Endometrial microvascular endothelial cells (primary cell): ENCODE results near the gene MRPL24. TPM values are rescaled to one million over a fixed set of nuclear protein-coding genes. Genes with fewer than 3 reads are reported as not detected.

ENCODE experiments used
- in situ Hi-C: cut with HindIII; loops from 2 replicates; pipeline ENCODE4 v1.10.0; 2017; ENCODE audit warnings: low sequenced_read_pairs, low pct_unique_long_range_greater_than_20kb; ENCODE audit errors: inconsistent ontology term
- total RNA-seq: library from RNA; depleted of rRNA; stranded (reverse); fragments of >200 nt; gene quantifications from one replicate; pipeline ENCODE4 v1.2.3, GENCODE V29; 2015; ENCODE audit errors: inconsistent ontology term

The MRPL24 gene
- total RNA-seq, 1 donor from 2014 or later = 87.7 TPM

DNA sequence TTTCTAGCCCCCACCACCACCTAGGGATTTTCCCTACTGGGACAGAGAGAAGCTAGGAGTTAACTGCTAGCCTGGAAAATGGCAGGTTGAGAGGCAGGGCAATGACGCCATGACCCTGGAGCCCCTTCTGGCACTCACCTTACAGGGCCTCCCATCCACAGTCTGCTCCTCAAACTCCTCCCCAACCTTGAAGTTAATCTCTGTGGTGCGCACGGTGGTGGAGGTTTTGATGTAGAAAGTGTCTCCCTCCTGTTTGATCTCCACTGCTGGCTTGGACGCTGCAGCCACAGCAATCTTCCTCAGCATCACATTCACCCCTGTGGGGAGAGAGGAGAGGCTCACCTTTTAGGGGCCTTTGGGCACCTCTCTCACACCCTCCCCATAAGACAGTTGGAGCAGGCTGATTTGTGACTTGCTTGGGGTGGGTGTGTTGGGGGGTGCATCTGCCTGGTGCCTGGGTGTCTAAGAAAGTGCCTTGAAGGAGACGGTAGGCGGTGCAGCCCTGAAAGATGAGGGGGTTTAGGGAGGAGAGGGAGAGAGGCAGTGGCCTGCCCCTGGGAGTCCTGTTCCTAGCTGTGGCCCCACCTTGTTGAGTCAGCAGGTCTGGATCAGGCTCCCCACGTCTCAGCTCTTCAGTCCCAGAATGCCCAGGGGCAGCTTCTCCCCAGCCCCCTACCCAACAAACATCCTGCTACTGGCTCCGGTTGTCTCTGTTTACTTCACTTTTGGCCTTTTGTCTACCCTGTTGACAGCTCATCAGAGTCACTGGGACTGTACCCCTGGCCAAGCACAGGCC is 40.0 kb downstream of the MRPL24 start:
- in situ Hi-C loops = no loop called here

- in situ Hi-C loops = no loop called here
Observed at GRCh38 chr1:156698995-156699394, 41.9 kb downstream of the MRPL24 start.

GRCh38 chr1:156697481-156697880 is 43.4 kb downstream of the MRPL24 start:
- in situ Hi-C loops = no loop called here

DNA sequence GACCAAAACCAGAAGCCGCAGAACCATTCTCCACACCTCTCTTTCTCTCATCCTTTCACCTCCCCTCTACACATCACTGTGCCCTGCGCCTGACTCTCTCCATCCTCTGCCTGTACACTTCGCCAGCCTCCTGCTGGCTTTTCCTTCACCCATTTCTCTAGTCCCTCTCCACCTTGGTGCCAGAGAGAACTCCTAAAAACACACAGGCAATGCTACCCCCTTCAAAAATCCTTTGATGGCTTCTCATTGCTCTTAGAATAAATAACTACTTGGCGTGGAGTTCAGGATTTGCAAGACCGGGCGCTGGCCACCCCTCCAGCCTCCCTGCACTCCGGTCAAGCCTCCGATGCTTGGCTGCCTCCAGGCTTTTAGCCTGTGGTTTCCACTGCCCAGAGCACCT is 44.1 kb downstream of the MRPL24 start:
- in situ Hi-C loops = no loop called here

DNA sequence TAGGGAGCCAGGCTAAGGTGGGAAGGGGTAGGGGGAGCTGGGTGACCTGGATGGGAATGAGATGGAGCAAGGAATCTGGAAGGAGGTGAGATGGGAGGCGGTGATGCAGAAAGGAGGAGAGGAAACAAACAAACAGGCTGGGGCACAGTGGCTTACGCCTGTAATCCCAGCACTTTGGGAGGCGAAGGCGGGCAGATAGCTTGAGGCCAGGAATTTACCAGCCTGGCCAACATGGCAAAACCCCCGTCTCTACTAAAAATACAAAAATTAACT is 46.3 kb downstream of the MRPL24 start:
- in situ Hi-C loops = no loop called here

GRCh38 chr1:156693848-156694689 is 46.8 kb downstream of the MRPL24 start:
- in situ Hi-C loops = no loop called here

GRCh38 chr1:156692925-156693847 is 47.7 kb downstream of the MRPL24 start:
- in situ Hi-C loops = no loop called here

DNA sequence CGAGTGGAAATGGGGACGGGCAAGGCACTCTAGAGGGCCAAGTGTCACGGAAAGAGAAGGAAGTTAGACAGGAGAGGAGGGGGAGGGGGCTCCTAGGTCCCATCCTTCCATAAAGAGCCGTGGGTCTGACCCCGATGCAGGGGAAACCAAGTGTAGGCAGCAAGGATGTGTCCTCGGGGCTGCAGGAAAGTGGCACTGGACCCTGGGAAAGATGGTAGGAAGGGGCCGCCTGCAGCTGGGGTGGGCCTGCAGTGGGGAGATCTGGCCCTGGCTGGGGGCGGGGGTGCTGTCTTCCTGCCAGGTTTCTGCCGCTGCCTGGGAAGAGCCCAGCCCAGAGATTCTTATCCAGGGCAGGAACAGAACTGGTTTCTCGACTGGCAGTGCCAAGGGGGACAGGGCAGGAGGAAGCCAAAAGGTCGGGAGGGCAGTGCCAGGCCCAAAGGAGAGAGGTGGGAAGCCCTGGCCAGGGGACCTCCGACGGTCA is 48.4 kb downstream of the MRPL24 start:
- in situ Hi-C loops = no loop called here

DNA sequence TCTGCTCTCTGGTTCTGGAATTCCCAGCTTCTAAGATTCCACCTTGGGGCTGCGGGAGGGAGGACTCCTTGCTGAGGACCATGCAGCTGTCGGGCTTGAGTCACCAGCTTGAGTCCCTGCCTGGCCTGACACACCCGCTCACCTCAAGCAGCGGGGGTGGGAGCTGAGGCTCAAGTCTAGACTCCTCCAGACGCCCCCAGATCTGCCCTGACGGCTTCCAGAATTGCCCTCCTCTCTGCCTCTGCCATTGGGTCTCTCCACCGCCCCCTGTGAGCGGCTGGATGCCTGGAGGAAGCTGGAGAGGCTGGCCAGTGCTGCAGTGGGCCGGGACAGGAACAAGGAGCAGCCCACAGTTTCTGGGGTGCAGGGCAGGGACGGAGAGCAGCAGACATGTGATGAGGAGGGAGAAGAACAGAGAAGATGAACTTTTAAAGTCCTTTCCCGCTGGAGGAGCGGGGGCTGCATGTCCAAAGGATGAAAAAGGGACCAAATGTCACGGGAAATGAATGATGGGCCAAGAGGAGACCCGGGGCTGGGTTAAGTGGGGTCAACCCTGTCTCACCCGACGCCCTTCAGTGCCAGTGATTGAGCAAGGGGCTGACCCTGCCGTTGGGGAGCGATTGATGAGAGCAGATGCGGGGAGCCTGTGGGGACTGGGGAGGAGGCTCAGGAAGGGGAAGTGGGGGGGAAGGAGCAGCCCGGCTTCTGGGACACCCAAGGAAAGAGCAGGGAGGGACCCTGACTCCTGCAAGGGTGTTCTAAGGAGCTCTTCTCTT is 49.0 kb downstream of the MRPL24 start:
- in situ Hi-C loops = no loop called here

- in situ Hi-C loops = no loop called here
Observed at GRCh38 chr1:156691191-156691590, 49.7 kb downstream of the MRPL24 start.

GRCh38 chr1:156690675-156691036 is 50.2 kb downstream of the MRPL24 start:
- in situ Hi-C loops = no loop called here

GRCh38 chr1:156689953-156690674 is 50.8 kb downstream of the MRPL24 start:
- in situ Hi-C loops = no loop called here

DNA sequence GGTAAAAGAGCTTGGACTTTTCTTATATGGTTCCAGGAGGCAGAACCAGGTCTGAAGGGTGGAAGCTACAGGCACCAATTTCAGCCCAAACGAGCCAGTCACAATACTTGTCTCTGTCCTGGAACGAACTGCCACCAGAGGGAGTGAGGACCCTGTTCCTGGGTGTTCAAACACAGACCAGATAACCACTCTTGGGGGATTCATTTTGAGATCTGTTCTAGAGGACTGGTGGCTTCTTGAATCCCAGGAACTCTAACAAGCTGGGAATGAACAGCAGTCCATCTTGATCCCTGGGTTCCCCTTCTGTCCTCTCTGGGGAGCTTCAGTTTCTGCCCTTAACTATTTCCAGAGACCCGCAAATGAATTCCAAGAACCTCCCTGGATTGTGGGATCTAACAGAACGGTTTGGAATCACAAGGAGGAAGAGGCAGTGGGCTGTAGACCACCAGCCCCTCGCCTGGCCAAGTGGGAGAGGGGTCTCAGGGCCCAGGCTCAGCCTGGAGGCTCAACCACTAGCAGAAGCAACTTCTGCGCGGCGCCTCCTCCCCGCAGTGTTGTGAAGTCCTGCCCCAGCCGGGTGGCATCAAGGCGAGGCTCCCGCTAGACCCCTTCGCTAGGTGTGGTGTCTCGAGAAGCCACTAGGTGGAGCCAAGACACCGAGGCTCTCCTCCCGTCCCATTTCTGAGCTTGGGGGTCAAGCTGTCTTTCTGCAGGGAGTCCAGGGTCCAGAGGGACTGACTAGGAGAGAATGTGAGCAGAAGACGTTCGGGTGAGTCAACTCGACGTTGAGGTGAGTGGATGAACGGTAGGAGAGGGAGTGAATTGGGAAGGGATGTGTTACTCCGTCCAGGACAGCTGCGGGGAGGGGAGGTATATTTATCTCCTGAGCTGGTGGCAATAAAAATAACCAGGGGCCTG is 51.6 kb downstream of the MRPL24 start:
- in situ Hi-C loops = no loop called here
